Right lobe of liver (tissue), 6 donors: ENCODE results near the gene AQP4. TPM values are rescaled to one million over a fixed set of nuclear protein-coding genes. Genes with fewer than 3 reads are reported as not detected.
A peak's percentile ranks its signal among the peaks of the same experiment; 100 is the strongest.

Source experiments
- ATAC-seq, 4 donors: fragments of 200-7000 bp; cut with Tn5 transposase; one replicate each; pipeline ENCODE4 v1.9.1; 2020; ENCODE audit warnings: mild to moderate bottlenecking in 4 of 4, moderate library complexity in 4 of 4
- DNase-seq, 3 donors: peaks; one replicate each; pipeline ENCODE4 v3.0.0-alpha.2; 2020
- H3K27ac ChIP-seq, 3 donors: fragments of 200-600 bp; one replicate each; pipeline ENCODE4 v1.8.0; 2022
- H3K27me3 ChIP-seq, 2 donors: fragments of 200-600 bp; one replicate each; pipeline ENCODE4 v1.8.0; 2022
- H3K36me3 ChIP-seq, 4 donors: fragments of 200-600 bp; sonication (generic) in 1 of 4; one replicate each; pipeline versions ENCODE4 v1.5.1 to v1.8.0; 2017 to 2022; ENCODE audit warnings: control low read depth in 1 of 4
- H3K4me1 ChIP-seq, 4 donors: fragments of 200-600 bp; sonication (generic) in 1 of 4; one replicate each; pipeline versions ENCODE4 v1.5.1 to v1.8.0; 2017 to 2022; ENCODE audit warnings: control low read depth in 1 of 4
- H3K4me3 ChIP-seq, 3 donors: fragments of 200-600 bp; one replicate each; pipeline ENCODE4 v1.8.0; 2022
- H3K9me3 ChIP-seq, 4 donors: fragments of 200-600 bp; sonication (generic) in 1 of 4; one replicate each; pipeline versions ENCODE4 v1.5.1 to v1.8.0; 2017 to 2022; ENCODE audit warnings: control low read depth in 1 of 4
- CTCF ChIP-seq, 4 donors: fragments of 200-600 bp in 3 of 4; fragments of 450-650 bp in 1 of 4; IDR thresholded peaks; one replicate each; pipeline versions ENCODE4 v1.5.1 to v1.8.0; 2016 to 2022; ENCODE audit warnings: antibody characterized with exemption in 4 of 4, mild to moderate bottlenecking in 2 of 4
- POLR2A ChIP-seq: fragments of 450-650 bp; IDR thresholded peaks from one replicate; pipeline ENCODE4 v1.6.1; 2017; ENCODE audit warnings: antibody characterized with exemption, mild to moderate bottlenecking
- WGBS: methylation state at CpG from one replicate; pipeline ENCODE4 v1.1.6; 2018; ENCODE audit warnings: low coverage, low lambda C conversion rate; ENCODE audit not compliant: insufficient coverage; ENCODE audit errors: missing lambda C conversion rate; 5-methylcytosine and 5-hydroxymethylcytosine counted together
- intact Hi-C, 2 donors: fragments of 100-400 bp; cut with DNase I; formaldehyde crosslinking; loops; one replicate each; pipeline versions ENCODE4 v1.11.2 to v1.14.1; 2022
- total RNA-seq, 6 experiments: library from RNA; depleted of rRNA in 2 of 6; stranded (reverse); fragments of >200 nt in 2 of 6; fragmentation: NEBNext Ultra II Directional in 3 of 6; extraction: Animal tissue kit (Norgen Biotek cat#: 25700) in 3 of 6; gene quantifications; one replicate each; pipeline versions ENCODE4 v1.1.0 to v1.2.4, GENCODE V29; 2016 to 2023
- donor health status: DM: no; HTN: yes; CAD: no.
- donor health status: DM: no; HTN: no; CAD: no.
- donor health status: DM: no; HTN: no; CAD: no.
- donor health status: DM: no; HTN: yes; CAD: no.
- donor health status: DM: no; HTN: yes; CAD: no.

The AQP4 gene
- total RNA-seq, 6 experiments from 2014 or later = 0.82 to 1.7 (median 1.2) TPM

- Histone ChIP-seq H3K36me3 (no peaks in the 10 kb centered on the region), H3K4me1 (no peaks in the 10 kb centered on the region), H3K4me3 (no peak overlapping the region), H3K27me3 (no peaks in the 10 kb centered on the region), H3K27ac (no peak overlapping the region), H3K9me3 (no peaks in the 10 kb centered on the region)
- 59% methylated on average over 8 of the region's 9 CpGs for WGBS
- no peak for TF ChIP-seq CTCF (IDR thresholded peaks at IDR 0.05)
- ATAC-seq (no peak), DNase-seq (no peak)
- intact Hi-C loops = no loop called here
Measured at GRCh38 chr18:26863921-26864497, 1.5 kb downstream of the AQP4 start.

- intact Hi-C loops = no loop called here
- Histone ChIP-seq H3K9me3 (no peaks in the 10 kb centered on the region), H3K36me3 (no peaks in the 10 kb centered on the region), H3K27me3 (no peaks in the 10 kb centered on the region), H3K27ac (no peak overlapping the region), H3K4me1 (no peaks in the 10 kb centered on the region), H3K4me3 (peak overlapping the region; percentile 36 to 52 (median 46))
- peak; percentile 86 to 91 (median 89) for DNase-seq
- WGBS = 11% methylated on average over 13 of the region's 40 CpGs
- TF ChIP-seq POLR2A (peak; percentile 14), CTCF (IDR thresholded peaks at IDR 0.05) (no peak)
- ATAC-seq = peak; percentile 100
Measured at GRCh38 chr18:26863122-26863879, 2.2 kb downstream of the AQP4 start.

GRCh38 chr18:26862084-26862483, 3.4 kb downstream of the AQP4 start:
- ATAC-seq (no peak), DNase-seq (no peak)
- intact Hi-C loops = no loop called here
- no peaks in the 10 kb centered on the region for H3K27me3 ChIP-seq
- H3K4me1 ChIP-seq = no peaks in the 10 kb centered on the region
- no peak overlapping the region for H3K27ac ChIP-seq
- no peaks in the 10 kb centered on the region for H3K36me3 ChIP-seq
- WGBS = 40% methylated on average over 1 of the region's 5 CpGs
- TF ChIP-seq POLR2A (no peak), CTCF (IDR thresholded peaks at IDR 0.05) (no peak)
- no peaks in the 10 kb centered on the region for H3K9me3 ChIP-seq
- no peak overlapping the region for H3K4me3 ChIP-seq

GRCh38 chr18:26854292-26854881, 11.1 kb downstream of the AQP4 start:
- whole genome bisulfite sequencing = 79% methylated on average over 7 of the region's 10 CpGs
- DNase-seq = no peak
- no peak overlapping the region for H3K4me3 ChIP-seq
- H3K4me1 ChIP-seq = no peaks in the 10 kb centered on the region
- ATAC-seq = no peak
- intact Hi-C loops = no loop called here
- H3K9me3 ChIP-seq = no peaks in the 10 kb centered on the region
- no peaks in the 10 kb centered on the region for H3K36me3 ChIP-seq
- no peaks in the 10 kb centered on the region for H3K27me3 ChIP-seq
- H3K27ac ChIP-seq = no peak overlapping the region
- TF ChIP-seq POLR2A (no peak), CTCF (IDR thresholded peaks at IDR 0.05) (no peak)
